Measurements from ENCODE around the gene HMGN4.
"Not testable (repeated sequence)": the region's sequence is repeated elsewhere in the genome, so short reads cannot be mapped to it uniquely, and the experiment has no call there.

HMGN4 gene

DNA sequence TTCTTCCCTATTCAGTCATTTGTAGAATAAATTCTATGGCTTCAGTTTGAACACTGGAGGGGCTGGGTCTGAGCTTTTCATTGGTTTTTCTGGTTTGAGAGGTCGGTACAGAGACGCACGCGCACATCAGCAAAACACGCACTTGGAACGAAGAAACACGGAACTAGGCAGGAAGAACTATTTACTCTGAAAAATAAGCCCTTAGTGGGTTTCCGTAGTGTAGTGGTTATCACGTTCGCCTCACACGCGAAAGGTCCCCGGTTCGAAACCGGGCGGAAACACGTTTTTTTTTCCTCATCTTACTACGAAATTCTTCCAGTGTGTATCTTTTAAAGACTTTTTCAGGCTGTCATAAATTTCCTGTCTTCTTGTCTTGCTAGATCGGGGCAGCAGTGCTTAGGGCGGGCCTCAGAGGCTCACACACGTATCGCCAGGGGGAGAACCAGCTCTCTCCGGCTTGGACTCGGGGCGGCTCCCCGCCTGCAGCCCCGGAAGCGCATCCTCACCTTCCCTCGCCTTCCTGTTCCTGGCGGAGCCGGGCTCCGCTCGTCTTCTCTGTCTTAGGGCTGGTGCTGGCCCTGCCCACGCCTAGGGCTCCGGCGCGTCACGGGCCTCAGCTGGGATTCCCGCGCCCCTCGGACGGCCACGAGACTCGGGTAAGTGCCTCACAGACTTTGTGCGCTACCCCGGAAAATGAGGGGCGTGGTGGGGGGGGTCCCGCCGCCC is at the start of gene HMGN4:
TSS of gene HMGN4 (plus strand) at position 521 of the 726 bp plus-strand sequence. CDS start 6,841 bp downstream, outside the sequence.
- DNase-seq (ENCODE audit: low read depth, low spot score), result peak; percentile 97

DNA sequence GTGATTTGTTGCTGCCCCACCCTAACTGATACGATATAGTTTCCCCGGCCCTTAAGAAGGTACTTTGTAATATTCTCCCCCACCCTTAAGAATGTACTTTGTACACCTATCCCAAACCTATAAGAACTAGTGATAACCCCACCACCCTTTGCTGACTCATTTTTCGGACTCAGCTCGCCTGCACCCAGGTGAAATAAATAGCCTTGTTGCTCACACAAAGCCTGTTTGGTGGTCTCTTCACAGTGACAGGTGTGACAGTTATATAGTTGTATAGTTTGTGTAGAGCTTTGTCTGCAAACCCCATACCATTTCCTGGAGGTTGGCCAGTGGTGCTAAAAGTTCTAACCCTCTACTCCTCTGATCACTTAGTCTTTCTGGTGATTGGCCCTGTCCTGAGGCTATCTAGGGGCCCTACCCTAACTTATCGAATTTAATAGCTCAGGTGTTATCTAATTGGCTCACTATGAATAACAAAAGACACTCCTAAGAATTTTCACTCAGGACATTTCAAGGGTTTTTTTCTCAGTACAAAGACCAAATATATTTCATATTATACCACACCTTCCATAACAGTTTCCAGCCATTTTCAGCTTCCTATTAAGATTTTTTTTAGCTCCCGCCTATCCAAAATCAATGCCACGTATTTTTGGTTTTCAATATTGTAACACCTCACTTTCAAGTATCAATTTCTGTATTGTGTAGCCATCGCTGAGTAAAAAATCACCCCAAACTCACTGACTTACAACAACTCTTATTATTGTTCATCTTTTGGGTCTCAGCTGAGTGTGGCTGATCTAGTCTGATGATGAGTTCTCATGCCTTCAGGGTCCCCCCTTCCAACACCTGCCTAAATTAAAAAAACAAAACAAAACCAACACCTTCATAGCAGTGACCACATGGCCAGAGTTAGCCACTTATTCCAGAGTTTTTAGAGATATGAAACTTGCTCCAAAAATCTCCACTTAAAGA is 47.9 kb upstream of the HMGN4 start:
- DNase-seq (ENCODE audit: low read depth, low spot score), result no peak

GRCh38 chr6:26491604-26492003 is 46.6 kb upstream of the HMGN4 start:
- DNase-seq (ENCODE audit: low read depth, low spot score), result no peak

DNA sequence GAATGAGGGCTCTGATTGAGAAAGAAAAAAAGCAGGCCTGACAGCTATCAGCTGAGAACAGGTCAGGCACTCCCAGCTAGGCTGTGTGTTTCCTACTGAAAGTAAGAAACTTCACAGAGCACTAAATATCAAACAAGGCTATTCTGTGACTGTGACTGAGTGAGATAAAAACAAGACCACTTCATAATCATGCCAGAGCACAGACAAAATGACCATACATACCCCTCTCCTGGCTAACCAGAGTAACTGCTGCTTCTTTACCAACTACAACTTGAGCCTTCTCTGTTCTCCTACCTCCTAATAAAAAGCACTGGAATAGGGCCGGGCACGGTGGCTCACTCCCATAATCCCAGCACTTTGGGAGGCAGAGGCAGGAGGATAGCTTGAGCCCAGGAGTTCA is 44.9 kb upstream of the HMGN4 start:
- no peak for DNase-seq (ENCODE audit: low read depth, low spot score)

DNA sequence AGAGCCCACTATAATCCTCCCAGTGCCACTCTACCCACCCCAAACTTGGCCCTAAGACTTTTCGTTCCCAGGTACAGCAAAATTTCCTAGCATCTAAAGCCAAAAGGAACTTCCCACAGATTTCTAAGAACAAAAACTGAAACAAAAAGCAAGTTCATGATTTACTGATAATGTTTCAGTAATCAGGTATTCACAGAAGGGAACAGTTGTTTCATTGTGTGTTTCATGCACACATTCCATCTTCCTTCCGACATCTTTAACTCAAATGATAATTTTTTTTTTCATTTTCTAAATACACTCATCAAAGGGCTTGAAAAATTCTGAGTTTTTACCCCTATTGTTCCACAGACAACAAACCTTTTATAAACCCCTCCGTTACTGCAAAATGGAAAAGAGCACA is 44.0 kb upstream of the HMGN4 start:
- no peak for DNase-seq (ENCODE audit: low read depth, low spot score)

GRCh38 chr6:26495281-26495680 is 42.9 kb upstream of the HMGN4 start:
- no peak for DNase-seq (ENCODE audit: low read depth, low spot score)

- DNase-seq (ENCODE audit: low read depth, low spot score), result no peak
Measured at GRCh38 chr6:26497610-26498009, 40.6 kb upstream of the HMGN4 start.

DNA sequence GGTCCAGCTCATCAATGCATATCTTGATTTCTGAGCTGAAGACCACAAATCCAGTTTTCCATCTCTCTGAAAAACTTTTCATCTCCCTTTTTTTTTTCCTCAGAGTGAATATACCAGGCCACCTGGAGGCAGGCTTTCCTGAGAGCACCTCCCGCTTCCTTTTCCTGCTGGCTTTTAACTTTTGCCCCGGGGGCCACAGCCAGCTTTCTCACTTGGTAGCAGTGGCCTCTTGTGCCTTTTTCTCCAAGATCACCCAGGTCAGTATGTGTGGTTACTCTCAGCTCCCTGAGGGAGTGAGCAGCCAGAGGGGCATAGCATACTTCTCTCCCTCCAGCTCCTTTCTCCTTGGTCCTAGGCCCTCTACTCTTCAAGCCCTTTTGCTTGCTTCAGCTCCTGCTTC is 38.1 kb upstream of the HMGN4 start, which contains the start of gene BTN1A1:
TSS of gene BTN1A1 (plus strand) at position 202 of the 400 bp plus-strand sequence. CDS start 984 bp downstream, outside the sequence.
- peak; percentile 77 for DNase-seq (ENCODE audit: low read depth, low spot score)

DNA sequence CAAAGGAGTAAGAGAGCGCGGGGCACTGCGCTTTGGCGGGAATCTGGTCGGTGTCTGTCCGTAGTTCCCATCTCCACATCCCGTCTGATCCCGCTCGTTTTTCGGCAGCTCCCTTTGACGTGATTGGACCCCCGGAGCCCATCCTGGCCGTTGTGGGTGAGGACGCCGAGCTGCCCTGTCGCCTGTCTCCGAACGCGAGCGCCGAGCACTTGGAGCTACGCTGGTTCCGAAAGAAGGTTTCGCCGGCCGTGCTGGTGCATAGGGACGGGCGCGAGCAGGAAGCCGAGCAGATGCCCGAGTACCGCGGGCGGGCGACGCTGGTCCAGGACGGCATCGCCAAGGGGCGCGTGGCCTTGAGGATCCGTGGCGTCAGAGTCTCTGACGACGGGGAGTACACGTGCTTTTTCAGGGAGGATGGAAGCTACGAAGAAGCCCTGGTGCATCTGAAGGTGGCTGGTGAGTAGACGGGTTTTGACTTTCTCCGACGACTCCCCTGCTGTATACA is 36.6 kb upstream of the HMGN4 start:
- DNase-seq (ENCODE audit: low read depth, low spot score), result peak; percentile 56

GRCh38 chr6:26502165-26502564 is 36.0 kb upstream of the HMGN4 start:
- DNase-seq (ENCODE audit: low read depth, low spot score), result no peak

- DNase-seq (ENCODE audit: low read depth, low spot score), result no peak
Measured at GRCh38 chr6:26502626-26503025, 35.5 kb upstream of the HMGN4 start.

DNA sequence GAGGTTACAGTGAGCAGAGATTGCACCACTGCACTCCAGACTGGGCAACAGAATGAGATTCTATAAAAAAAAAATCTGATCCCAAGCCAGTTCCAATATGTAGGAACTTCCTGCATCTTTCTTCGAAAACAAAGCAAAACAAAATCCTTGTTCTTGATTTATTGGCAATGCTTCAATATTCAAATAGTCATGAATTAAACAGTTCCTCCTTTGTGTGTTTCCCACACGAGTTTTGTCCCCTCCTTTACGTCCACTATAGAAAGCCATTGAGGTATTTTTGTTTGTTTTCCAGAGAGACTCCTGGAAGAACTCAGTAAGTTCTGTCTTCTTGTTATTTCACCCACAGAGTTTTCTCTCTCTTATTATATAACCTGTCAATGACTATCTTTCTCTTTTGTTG is 30.5 kb upstream of the HMGN4 start:
- DNase-seq (ENCODE audit: low read depth, low spot score), result no peak

DNA sequence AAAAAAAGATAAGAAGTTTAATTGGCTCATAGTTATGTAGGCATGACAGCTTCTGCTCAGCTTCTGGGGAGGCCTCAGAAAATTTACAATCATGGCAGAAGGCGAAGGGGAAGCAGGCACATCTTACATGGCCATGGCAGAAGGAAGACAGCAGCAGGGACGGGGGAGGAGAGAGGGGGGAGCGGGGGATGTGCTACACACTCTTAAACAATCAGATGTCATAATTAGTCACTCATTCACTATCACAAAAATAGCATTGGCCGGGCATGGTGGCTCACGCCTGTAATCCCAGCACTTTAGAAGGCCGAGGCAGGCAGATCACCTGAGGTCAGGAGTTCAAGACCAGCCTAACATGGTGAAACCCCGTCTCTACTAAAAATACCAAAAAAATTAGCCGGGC is 27.1 kb upstream of the HMGN4 start:
- not testable (repeated sequence) for DNase-seq (ENCODE audit: low read depth, low spot score)

GRCh38 chr6:26514984-26515383 is 23.2 kb upstream of the HMGN4 start:
- DNase-seq (ENCODE audit: low read depth, low spot score), result no peak

DNA sequence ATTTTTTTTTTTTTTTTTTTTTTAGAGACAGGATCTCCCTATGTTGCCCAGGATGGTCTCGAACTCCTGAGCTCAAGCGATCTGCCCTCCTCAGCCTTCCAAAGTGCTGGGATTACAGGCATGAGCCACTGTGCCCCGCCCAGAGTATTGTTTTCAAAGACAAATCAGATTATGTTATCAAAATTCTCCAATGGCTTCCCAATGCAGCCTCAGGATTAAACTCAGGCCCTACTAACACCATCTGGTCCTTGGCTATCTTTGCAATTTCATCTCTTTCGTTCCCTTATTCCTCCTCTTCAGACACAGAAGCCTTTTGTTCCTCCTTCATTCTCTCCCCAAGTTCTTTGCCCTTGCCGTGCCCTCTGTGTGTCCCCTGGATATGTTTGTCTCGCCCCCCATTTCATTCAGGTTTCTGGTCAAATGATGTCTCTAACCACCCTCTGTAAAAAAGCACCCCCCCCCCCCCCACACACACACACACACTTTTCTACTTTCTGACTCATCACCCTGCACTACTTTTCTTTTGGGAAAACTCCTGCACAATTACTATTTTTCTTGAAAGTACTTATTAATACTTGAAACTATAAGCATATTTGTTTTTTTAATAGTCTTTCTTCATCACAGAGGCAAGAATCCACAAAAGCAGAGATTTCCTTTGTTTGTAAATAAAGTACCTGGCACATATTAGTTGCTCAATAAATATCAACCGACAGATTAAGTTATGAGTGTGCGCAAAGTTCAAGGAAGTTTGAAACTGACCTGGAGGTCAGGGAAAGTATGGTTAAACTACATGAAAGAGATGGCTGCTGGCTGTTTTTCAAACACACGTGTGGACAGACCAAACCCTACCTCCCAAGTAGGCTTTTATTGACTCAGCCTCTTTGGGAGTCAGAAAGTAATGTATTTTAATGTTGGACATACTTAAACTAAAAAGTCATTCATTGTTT is 21.4 kb upstream of the HMGN4 start:
- no peak for DNase-seq (ENCODE audit: low read depth, low spot score)

DNA sequence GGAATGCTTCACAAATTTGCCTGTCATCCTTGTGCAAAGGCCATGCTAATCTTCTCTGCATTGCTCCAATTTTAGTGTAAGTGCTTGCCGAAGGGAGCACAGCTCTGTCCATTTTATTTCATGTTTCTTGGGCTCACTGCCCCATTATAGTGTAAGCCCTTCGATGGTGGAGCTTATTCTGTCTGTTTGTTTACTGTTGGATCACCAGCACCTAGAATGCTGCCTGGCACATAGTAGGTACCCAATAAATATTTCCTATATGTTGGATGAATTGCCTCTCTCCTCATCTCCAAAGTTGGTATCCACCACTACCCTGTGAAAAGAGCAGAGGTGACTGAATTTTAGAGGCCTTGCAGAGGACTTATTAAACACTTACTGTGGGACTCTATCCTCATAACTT is 18.8 kb upstream of the HMGN4 start:
- DNase-seq (ENCODE audit: low read depth, low spot score), result no peak

GRCh38 chr6:26520237-26520849 is 17.8 kb upstream of the HMGN4 start:
- DNase-seq (ENCODE audit: low read depth, low spot score), result peak; percentile 81

DNA sequence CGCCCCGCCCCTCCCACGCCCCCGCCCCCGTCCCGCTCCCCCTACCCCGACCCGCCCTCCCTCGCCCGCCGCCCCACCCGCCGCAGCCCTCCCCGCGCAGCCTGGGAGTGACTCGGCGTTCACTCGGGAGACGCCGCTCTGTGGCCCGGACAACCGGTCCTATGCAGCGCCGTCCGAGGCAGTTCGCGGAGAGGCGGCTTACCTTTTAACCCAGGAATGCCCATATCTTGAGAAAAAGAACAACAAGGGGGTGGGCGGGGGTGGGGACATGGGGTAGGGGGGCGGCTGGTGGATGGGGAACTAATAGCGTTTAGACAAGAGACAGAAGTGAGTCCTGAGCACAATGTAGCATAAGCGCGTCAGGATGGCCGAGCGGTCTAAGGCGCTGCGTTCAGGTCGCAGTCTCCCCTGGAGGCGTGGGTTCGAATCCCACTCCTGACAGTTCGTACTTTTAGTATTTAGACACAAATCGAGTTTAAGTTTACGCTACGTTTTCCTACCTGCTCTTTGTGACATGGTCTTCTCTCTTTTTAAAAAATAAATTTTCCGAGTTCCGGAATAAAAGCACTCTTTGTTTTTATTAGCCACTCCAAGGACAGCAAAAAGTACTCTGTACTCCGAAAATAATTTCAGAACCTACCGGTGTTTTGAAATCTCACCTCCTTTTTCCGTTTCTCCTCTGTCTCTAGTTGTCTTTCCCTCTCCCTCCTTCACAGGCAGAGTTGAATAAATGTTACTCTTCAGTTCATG is 17.1 kb upstream of the HMGN4 start:
- DNase-seq (ENCODE audit: low read depth, low spot score), result peak; percentile 93

DNA sequence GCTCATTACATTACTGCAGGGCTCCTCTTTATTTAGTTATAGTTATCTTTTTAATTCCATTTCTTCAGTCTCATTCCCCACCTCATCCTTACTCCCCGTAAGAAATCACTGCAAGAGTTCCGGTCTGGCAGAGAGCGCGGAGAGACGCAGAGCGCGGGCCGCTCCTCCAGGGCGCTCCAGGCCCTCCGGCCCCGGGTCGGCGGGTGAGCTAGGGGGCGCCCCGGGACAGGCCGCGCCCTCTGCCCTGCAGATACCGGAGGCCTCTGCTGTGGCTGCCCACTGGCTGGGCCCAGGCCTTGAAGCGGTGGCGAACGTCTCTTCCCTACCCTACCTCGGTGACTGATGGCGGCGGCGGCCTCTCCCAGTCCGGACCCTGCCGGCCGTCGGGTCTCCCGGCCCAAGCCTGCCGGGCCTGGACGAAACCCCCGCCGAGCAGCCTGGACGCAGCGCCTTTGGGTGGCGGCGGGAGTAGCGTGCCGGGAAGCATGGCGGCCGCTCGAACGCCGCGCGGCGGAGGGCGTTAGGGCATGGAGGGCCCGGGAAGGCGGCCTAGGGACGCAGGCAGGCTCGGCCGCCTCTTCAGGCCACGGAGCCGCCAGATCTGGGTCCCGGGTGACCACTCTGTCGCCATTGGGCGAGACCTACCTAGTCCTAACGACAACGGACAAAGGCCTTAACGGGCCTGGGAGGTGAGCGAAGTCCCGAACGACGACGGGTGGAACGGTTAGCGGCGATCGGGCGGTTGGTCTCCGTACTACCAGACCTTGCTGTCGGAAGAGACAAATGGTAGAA is 16.4 kb upstream of the HMGN4 start:
- peak; percentile 93 for DNase-seq (ENCODE audit: low read depth, low spot score)

Measured in ELF-1 (cell line).